ENCODE results near the gene ADIPOR2. TPM values are rescaled to one million over a fixed set of nuclear protein-coding genes. Genes with fewer than 3 reads are reported as not detected.

ADIPOR2 gene
- total and polyA plus RNA-seq, 2 donors (not counting 1 experiment from before 2014, with no cell fraction given): 9.2 to 35.9 TPM

DNA sequence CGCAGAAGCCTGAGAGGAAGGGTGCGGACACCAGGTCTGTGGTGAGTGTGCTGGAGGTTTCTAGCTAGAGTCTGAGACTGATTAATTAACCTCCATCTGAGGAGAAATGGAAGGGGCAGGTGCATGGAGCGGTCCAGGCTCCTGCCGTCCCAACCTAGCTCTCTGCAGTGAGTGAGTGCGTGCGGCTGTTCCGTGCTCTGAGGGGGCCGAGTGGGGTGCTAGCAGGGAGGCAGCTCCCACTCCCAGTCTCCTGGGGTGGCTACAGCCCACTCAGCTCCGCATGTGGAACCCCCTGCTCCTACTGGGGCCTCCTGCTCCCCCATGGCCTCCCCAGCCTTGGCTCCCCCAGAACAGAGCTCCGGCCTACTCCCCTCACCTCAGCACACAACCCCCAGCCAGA is 132.4 kb downstream of the ADIPOR2 start:
- Histone ChIP-seq H4K20me1 (ENCODE audit: control insufficient read depth, insufficient read depth, low read length, poor library complexity, severe bottlenecking) (no peaks in the 10 kb centered on the region), H3K4me1 (ENCODE audit: control insufficient read depth in 2 of 2, insufficient read depth in 2 of 2, low read length in 2 of 2) (no peaks in the 10 kb centered on the region), H3K36me3 (replicated peaks in 1 of 2; ENCODE audit: control extremely low read depth in 1 of 2, control insufficient read depth in 1 of 2, extremely low read depth in 1 of 2, insufficient read depth in 2 of 2, low read length in 1 of 2) (no peaks in the 10 kb centered on the region), H3K9me3 (ENCODE audit: control extremely low read depth in 1 of 3, control insufficient read depth in 2 of 3, insufficient read depth in 1 of 3, low read length in 2 of 3) (no peaks in the 10 kb centered on the region), H3K4me3 (ENCODE audit: control extremely low read depth in 1 of 5, extremely low read depth in 1 of 5, insufficient read depth in 1 of 5, low read depth in 2 of 5, low read length in 4 of 5) (no peak overlapping the region), H3K9ac (ENCODE audit: low read length) (no peak overlapping the region), H2AFZ (ENCODE audit: insufficient read depth, low read depth, low read length, poor library complexity, severe bottlenecking) (no peak overlapping the region), H3K27ac (ENCODE audit: low read length in 2 of 2) (no peak overlapping the region), H3K79me2 (ENCODE audit: control insufficient read depth, insufficient read depth, low read length) (no peaks in the 10 kb centered on the region), H3K4me2 (replicated peaks; ENCODE audit: low read depth, low read length, poor library complexity, severe bottlenecking) (no peak overlapping the region), H3K27me3 (replicated peaks in 1 of 4; ENCODE audit: control extremely low read depth in 1 of 4, control insufficient read depth in 3 of 4, insufficient read depth in 4 of 4, low read length in 3 of 4) (peaks cover 0 to 38% (median 6%) of the 10 kb centered on the region in 4 experiments)
- ChIA-PET CTCF (no interaction called here), POLR2A (no interaction called here)
- no peak overlapping the region for H3K27ac Mint-ChIP-seq
- peaks cover 3% of the 10 kb centered on the region for H3K4me1 Mint-ChIP-seq
- peaks cover 30% of the 10 kb centered on the region for H3K27me3 Mint-ChIP-seq
- TF ChIP-seq, protein P1, sequence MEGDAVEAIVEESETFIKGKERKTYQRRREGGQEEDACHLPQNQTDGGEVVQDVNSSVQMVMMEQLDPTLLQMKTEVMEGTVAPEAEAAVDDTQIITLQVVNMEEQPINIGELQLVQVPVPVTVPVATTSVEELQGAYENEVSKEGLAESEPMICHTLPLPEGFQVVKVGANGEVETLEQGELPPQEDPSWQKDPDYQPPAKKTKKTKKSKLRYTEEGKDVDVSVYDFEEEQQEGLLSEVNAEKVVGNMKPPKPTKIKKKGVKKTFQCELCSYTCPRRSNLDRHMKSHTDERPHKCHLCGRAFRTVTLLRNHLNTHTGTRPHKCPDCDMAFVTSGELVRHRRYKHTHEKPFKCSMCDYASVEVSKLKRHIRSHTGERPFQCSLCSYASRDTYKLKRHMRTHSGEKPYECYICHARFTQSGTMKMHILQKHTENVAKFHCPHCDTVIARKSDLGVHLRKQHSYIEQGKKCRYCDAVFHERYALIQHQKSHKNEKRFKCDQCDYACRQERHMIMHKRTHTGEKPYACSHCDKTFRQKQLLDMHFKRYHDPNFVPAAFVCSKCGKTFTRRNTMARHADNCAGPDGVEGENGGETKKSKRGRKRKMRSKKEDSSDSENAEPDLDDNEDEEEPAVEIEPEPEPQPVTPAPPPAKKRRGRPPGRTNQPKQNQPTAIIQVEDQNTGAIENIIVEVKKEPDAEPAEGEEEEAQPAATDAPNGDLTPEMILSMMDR (IDR thresholded peaks at IDR 0.05): no peak
- DNase-seq (no peak), ATAC-seq (ENCODE audit: low read depth) (no peak)
- intact Hi-C loops (cut with micrococcal nuclease): no loop called here
- no peak overlapping the region for H3K4me3 Mint-ChIP-seq
- WGBS (ENCODE audit: insufficient coverage): 98% methylated on average over 8 of the region's 10 CpGs
- no peaks in the 10 kb centered on the region for H3K9me3 Mint-ChIP-seq (ENCODE audit: insufficient read depth)

DNA sequence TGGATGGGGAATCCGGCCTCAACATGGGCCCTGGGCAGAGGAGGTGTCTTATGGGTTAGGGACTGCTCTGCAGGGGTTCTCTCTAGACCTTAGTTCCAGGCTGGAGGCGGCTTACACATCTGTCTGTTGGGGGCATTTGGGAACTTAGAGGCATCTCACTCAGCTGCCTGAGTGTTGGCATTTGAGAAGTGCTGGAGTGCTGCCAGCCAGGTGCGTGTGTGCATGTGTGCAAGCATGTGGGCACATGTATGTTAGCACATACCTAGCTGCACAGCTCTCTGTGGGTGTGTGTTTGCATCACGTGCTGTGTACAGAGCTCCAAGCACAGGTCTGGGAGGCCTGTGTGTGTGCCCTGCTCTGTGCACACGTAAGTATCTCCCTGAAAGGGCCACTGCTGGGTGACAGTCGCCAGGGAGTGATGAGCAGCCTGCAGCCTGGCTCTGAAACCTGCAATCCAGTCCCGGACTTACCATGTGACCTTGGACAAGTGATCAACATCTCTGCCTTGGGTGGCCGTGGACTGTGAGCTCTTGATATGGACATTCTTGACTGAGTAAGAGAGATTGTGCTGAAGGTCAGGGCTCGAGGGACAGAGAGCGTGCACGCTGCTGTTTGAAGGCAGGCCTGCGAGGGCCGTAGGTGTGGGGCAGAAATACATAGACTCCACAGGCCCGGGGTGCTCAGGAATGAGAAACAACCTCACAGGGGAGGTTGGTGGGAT is 134.7 kb downstream of the ADIPOR2 start:
- Mint-ChIP-seq H3K9me3 (ENCODE audit: insufficient read depth) (no peaks in the 10 kb centered on the region), H3K4me3 (no peak overlapping the region), H3K27ac (no peak overlapping the region), H3K4me1 (peaks cover 3% of the 10 kb centered on the region), H3K27me3 (peaks cover 29% of the 10 kb centered on the region)
- Histone ChIP-seq H4K20me1 (ENCODE audit: control insufficient read depth, insufficient read depth, low read length, poor library complexity, severe bottlenecking) (no peaks in the 10 kb centered on the region), H2AFZ (ENCODE audit: insufficient read depth, low read depth, low read length, poor library complexity, severe bottlenecking) (no peak overlapping the region), H3K27me3 (replicated peaks in 1 of 4; ENCODE audit: control extremely low read depth in 1 of 4, control insufficient read depth in 3 of 4, insufficient read depth in 4 of 4, low read length in 3 of 4) (peaks cover 0 to 32% (median 6%) of the 10 kb centered on the region in 4 experiments), H3K9ac (ENCODE audit: low read length) (no peak overlapping the region), H3K4me1 (ENCODE audit: control insufficient read depth in 2 of 2, insufficient read depth in 2 of 2, low read length in 2 of 2) (no peaks in the 10 kb centered on the region), H3K36me3 (replicated peaks in 1 of 2; ENCODE audit: control extremely low read depth in 1 of 2, control insufficient read depth in 1 of 2, extremely low read depth in 1 of 2, insufficient read depth in 2 of 2, low read length in 1 of 2) (no peaks in the 10 kb centered on the region), H3K9me3 (ENCODE audit: control extremely low read depth in 1 of 3, control insufficient read depth in 2 of 3, insufficient read depth in 1 of 3, low read length in 2 of 3) (no peaks in the 10 kb centered on the region), H3K4me2 (replicated peaks; ENCODE audit: low read depth, low read length, poor library complexity, severe bottlenecking) (no peak overlapping the region), H3K4me3 (ENCODE audit: control extremely low read depth in 1 of 5, extremely low read depth in 1 of 5, insufficient read depth in 1 of 5, low read depth in 2 of 5, low read length in 4 of 5) (no peak overlapping the region), H3K27ac (ENCODE audit: low read length in 2 of 2) (no peak overlapping the region), H3K79me2 (ENCODE audit: control insufficient read depth, insufficient read depth, low read length) (no peaks in the 10 kb centered on the region)
- WGBS (ENCODE audit: insufficient coverage): 90% methylated on average over 13 of the region's 14 CpGs
- intact Hi-C loops (cut with micrococcal nuclease): no loop called here
- DNase-seq (no peak), ATAC-seq (ENCODE audit: low read depth) (no peak)
- ChIA-PET CTCF (no interaction called here), POLR2A (no interaction called here)
- TF ChIP-seq EZH2 (IDR thresholded peaks at IDR 0.05; ENCODE audit: borderline replicate concordance, insufficient read depth, low read depth, low read length, poor library complexity, severe bottlenecking): no peak
- TF ChIP-seq, protein P1 (IDR thresholded peaks at IDR 0.05): no peak

All from B cell (primary cell).